GM20431 (cell line): Measurements from ENCODE around the gene LPAR3.
"Not testable (repeated sequence)": the region's sequence is repeated elsewhere in the genome, so short reads cannot be mapped to it uniquely, and the experiment has no call there.

Experiments used
- in situ Hi-C: fragments of 300-500 bp; cut with MseI, MboI; formaldehyde crosslinking; loops from one replicate; pipeline ENCODE4 v1.15.0; 2020; ENCODE audit warnings: low sequenced_read_pairs; ENCODE audit not compliant: unreplicated experiment

LPAR3 gene

DNA sequence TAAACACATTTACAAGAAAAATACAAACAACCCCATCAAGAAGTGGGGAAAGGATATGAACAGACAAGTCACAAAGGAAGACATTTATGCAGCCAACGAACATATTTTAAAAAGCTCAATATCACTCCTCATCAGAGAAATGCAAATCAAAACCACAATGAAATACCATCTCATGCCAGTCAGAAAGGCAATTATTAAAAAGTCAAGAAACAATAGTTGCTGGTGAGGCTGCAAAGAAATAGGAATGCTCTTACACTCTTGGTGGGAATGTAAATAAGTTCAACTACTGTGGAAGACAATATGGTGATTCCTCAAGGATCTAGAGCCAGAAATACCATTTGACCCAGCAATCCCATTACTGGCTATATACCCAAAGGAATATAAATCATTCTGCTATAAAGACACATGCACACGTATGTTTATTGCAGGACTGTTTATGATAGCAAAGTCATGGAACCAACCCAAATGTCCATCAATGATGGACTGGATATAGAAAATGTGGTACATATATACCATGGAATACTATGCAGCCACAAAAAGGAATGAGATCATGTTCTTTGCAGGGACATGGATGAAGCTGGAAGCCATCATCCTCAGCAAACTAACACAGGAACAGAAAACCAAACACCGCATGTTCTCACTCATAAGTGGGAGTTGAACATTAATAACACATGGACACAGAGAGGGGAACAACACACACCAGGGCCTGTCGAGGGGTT lies 15.9 kb upstream of the LPAR3 start:
- in situ Hi-C loops = not testable (repeated sequence)

DNA sequence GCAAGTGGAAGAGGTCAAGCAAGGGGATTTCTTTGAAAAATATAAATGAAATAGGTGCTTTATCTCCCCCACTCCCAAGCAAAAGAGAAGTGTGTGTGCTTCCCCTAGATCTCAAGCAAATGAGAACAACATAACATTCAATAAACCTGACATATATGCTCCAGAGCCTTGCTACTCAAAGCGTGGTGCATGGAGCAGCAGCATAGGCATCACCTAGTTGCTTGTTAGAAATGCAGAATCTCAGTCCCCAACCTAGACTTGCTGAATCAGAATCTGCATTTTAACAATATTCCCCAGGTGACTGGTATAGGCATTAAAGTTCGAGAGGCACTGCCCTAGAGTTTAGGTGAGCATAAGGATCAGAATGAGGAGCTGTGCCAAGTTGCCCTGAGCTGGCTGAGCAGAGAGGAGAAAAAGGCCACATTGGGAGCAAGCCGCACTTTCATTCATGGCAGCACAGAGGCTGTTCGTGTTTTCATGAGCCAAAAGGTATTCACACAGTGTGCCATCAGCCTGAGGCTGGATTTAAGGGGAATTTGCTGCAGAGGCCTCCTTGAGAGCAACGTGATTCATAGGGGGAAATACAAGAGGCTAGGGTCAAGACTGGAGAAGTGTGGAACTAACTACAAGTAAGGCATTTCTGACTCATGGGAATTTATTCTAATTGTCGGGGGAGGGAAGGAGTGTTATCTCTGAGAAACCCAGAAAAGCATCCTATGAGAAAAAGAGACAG lies 14.3 kb upstream of the LPAR3 start:
- in situ Hi-C loops = no loop called here

DNA sequence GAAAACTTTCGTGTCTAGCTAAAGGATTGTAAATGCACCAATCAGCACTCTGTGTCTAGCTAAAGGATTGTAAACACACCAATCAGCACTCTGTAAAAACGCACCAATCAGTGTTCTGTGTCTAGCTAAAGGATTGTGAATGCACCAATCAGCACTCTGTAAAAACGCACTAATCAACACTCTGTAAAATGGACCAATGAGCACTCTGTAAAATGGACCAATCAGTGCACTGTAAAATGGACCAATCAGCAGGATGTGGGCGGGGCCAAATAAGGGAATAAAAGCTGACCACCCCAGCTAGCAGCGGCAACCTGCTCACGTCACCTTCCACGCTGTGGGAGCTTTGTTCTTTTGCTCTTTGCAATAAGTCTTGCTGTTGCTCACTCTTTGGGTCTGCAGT lies 9.7 kb upstream of the LPAR3 start:
- in situ Hi-C loops = not testable (repeated sequence)

DNA sequence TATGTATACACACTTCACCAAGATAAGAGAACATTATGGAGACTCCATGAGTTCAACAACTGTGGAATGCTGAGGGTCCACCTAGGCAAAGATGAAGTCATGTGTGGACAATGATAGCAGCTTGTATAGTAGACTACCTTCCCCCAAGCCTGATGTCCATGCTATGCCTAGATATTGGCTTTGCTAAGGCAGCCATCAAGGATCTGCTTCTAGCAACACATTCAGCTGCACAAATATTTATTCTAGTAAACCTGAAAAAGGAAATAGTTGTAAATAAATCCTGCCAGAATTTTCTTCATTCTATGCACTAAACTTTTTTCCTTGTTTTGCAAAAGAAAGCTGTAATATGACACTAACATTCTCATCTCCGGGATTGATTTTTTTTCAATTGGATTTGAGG lies 7.0 kb upstream of the LPAR3 start:
- in situ Hi-C loops = no loop called here

DNA sequence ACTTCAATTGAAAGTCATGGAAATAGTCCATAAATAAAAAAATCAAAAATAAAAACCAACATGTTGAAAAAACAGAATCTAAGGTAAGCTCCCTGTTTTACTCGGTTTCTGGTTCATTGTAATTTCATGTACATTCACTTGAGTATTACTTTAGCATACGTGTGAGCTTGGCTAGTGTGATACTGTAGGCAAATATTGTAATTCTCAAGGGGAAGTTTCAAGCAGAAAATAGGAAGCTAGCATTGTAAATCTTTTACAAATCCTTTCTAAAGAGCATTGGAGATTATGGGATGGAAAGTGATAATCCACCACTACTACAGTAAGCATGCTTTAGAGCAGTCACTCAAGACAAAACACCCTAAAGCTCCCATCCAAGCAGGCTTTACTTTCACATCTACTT lies 3.3 kb upstream of the LPAR3 start:
- in situ Hi-C loops = no loop called here

DNA sequence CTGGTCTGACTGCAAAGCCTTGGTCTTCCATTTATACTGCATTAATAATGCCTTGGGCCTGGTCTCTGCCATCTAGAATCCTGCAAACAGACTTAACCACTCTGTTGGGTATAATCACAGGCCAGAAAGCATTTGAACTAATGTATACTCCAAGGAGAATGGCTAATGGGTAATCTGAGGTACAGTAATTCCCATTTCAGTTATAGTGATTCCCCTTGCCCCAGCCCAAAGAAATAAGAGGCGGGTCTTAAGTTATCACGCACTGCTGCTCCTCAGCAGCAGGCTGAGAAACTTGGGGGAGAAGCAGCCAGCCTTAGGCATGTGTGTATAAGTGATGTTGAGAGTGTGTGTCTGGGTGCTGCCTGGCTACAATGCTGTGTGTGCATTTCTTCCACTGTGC lies 2.4 kb downstream of the LPAR3 start:
- in situ Hi-C loops = no loop called here

DNA sequence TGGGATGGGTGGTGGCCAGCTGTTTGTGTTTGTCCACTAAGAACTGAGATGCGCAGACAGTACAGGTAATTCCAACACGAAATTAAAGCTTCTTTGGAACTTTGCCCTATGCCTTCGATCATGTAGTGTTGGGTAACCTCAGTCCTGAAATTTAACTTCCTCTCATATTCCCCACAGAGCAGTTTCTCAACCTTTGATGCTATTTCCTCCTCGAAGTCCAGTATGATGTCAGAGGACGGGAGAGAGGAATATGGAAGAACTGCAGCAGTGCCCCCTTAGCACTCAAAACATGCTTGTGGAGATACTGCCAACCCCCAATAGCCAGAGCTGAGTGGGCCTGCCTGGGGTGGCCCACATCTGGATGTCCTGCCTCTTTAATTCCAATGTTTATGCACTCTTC lies 3.6 kb downstream of the LPAR3 start:
- in situ Hi-C loops = no loop called here

DNA sequence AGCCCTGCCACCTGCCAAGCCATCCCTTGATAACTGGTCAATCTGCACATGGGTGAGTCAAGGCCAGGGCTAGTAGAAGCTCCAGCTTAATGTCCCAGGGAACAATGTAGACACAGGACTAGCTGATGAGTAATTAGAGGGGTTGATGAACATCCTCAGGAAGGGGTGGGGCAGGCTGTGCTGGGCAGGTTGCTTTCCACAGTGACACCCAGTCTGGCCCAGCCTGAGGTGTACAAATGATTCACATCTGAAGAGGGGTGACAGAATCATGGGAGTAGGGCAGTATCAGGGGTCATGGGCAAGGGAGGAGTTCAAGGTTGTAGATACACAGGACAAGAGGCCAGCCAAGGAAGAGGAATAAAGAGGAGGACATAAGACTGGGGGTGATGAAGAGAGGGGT lies 4.3 kb downstream of the LPAR3 start:
- in situ Hi-C loops = no loop called here

DNA sequence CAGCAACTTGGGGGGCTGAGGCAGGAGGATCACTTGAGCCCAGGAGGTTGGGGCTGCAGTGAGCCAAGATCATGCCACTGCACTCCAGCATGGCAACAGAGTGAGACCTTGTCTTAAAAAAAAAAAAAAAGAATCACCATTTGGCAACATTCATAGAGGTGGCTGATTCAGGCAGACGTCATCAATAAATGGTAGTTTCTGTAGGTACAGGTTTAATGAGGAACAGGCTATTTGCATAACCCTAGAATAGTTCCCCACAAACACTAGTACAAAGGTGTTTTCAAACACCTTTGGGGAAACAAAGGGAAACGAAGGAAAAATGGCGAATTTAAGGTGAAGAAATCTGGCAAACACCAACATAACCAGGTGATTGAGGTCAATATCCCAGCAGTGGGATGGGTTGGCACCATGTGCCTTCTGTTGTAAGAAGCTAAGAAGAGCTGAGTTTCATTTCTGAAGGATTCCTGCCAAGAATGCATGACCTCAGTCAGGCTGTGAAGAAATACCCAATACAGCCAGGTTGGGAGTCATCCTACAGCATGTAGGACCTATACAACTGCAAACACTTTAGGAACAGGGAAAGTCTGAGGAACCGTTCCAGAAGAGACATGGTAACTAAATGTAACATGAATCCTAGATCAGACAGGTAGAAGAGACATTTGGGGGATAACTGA lies 5.6 kb downstream of the LPAR3 start:
- in situ Hi-C loops = no loop called here

DNA sequence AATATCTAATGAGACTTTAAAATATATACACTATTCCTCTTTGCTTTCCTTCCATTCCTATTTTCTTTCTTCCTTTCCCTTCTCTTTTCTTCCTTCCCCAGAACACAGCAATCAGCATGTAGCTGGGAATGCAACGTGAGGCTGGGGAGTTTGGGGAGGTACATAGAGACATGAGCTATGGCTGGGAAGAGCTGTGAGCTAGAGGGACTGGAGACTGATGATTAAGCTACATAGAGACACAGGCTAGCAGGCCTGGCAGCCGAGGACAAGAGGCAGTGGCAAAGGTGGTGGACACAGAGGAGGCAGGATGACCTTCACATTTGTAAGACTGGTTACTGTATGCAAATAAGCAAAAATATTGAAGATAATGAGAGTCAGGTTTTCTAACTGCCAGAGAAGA lies 7.5 kb downstream of the LPAR3 start:
- in situ Hi-C loops = no loop called here

DNA sequence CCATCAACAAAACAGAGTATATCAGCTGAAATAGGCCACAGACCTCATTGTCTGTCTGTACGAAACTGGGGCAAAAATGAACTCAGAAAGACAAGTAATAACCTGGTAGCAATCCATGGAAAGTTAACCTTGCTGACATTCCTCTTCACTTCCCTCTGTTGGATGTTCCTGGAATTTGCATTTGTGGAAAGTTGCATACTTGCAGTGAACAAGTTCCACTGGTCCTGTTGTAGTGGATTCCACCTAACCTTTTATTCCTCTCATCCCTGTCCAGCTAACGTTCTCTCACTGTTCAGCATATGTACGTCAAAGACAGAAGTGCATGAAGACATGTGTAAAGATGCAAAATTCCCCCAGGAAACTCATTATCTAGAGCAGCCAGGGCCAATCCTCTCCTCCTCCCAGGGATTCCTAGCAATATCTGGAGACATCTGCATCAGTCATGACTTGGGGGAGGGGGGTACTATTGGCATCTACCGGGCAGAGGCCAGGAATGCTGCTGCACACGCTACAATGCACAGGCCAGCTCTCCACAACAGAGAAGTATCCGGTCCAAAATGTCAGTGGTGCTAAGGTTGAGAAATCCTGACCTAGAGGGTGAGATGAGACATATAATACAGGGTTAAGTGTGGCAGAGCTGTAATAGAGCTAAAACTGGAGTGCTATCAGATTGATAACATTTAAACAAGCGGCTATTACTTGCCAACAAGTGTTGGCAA lies 8.2 kb downstream of the LPAR3 start:
- in situ Hi-C loops = no loop called here

DNA sequence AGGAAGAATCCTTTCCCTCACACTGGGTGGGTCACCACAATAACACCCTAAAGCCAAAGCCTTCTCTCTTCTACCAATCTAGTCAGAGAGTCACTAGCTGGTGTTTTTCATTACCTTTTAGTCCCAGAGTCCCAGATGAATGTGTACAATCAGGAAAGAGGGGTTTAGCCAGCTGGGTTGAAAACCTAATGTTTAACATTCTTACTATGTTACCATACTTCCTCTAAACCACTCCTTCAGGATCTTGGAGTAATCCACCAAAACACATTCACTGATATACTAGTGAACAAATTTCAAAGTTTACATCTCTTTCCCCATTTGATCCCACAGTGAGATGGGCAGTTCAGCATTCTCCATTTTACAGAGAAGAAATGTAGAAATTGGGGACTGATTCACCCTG lies 9.7 kb downstream of the LPAR3 start:
- in situ Hi-C loops = no loop called here

DNA sequence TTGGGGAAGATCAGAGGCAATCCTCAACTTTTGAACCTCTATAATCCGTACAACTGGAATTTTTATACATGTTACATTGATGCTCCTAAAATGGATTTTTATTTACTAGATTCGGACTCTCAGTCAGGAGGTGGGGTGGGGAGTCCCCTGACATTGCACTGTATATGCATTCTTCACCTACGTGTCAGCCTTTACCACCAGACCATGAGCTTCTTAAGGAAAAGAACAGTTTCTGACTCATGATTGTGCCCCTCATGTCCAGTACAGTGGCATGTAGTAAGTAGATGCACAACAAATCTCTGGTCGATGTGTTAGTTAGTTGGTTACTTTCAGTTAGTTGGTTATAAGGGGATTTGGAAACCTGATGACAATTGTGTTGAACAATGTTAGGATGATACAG lies 15.4 kb downstream of the LPAR3 start:
- in situ Hi-C loops = no loop called here

DNA sequence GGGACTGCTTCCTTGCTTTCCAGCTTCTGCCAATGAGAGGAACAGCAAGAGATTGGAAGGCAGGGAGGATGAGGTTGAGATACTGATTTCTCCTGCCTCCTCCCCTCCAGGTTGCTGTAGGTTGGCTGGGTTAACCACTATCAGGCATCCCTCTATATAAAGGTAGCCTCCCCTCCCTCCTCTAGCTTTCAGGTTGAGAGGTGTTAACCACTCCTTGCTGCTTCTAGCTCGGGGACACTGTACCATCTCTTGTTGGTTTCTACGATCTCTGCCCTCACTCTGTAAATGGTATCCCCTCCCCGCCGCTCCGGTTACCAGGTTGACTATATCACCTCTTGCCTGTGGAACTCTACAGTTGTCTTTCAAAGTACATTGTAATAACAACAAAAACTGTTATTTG lies 16.7 kb downstream of the LPAR3 start:
- in situ Hi-C loops = no loop called here

DNA sequence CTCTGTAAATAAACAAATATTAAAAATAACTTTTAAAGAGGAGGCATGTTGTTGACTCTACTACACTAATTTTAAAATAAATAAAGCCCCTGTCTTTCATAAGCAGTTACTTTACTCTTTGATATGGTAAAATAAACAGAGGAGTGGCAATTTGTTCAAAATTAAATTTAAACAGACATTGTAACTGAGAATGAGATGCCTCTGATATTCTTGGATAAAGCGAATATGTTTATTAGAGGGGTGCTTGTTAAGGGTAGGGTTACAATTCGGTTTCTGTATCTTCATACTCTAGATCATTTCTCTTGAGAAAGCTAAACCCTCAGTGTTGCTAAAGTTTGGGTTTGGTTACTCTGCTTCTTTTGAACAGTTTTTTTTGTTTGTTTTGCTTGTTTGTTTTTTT lies 19.6 kb downstream of the LPAR3 start:
- in situ Hi-C loops = no loop called here

DNA sequence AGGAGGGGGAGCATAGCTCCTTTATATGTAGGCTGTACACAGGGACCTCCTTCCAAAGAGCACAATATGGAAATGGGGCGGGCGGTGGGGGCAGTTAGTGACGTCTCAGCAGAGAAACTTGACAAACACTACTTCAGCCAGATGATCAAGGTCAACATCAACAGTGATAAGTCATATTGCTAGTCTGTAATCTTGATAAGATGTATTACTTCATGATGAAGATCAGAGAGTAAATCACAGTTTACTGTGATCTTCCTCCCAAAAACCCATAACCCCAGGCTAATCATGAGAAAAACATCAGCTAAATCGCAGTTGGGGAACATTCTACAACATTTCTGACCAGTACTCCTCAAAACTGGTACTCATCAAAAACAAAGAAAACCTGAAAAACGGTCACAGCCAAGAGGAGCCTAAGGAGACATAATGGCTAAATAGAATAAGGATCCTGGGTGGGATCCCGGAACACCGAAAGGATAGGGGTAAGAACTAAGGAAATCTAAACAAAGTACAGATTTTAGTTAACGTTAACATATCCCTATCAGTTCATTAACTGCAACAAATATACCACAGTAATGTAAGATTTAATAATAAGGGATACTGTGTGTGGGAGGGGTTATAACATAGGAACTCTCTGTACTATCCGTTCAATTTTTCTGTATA lies 20.2 kb downstream of the LPAR3 start:
- in situ Hi-C loops = no loop called here

DNA sequence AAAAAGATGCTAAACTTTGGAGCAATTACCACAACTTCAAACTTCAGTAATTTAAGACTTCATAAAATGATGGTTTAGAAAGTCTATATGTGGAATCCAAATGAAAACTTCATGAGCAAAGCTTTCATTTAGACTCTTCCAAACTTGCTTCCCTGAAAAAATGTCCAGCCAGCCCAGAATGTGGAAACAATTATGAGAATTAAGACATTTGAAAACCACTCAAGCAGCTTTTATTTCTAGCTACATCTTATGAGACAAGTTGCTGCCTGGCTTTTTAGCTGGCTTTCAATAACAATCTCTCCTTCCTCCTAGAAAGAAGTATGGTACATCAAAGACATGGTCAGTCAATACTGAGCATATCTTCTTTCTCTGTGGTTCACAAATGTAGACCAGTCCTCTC lies 21.8 kb downstream of the LPAR3 start:
- in situ Hi-C loops = no loop called here

DNA sequence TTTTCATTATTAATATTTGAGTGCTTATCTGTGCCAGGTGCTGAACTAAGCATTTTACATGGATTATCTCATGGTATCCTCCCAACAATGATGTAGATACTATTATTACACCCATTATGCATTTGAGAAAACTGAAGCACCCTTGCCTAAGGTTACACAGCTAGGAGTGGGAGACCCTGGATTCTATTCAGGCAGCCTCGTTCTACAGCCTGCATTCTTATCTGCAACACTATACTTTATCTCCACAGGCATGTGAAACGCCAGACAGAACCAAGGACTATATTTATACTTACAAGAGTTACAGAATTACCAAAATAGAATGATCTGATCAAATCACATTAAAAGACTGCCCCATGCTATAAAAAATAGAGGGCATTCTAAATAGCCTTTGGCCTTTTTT lies 22.4 kb downstream of the LPAR3 start:
- in situ Hi-C loops = no loop called here

DNA sequence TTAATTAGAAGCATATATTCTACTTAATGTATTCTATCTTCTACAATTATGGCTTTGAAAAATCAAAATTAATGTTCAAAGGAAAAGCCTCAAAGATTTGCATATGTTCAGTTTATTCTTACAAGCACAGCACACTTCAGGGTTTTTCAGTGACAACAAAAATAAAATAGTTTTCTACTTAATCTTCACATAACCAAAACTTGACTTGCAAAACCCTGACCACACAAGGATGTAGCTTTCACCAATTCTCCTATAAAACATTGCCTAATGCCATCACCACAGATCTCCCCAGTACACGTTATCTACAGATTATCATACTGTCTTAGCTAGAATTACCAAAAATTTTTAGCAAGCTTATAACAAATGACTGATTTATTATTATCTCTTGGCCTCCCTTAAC lies 23.3 kb downstream of the LPAR3 start:
- in situ Hi-C loops = no loop called here

DNA sequence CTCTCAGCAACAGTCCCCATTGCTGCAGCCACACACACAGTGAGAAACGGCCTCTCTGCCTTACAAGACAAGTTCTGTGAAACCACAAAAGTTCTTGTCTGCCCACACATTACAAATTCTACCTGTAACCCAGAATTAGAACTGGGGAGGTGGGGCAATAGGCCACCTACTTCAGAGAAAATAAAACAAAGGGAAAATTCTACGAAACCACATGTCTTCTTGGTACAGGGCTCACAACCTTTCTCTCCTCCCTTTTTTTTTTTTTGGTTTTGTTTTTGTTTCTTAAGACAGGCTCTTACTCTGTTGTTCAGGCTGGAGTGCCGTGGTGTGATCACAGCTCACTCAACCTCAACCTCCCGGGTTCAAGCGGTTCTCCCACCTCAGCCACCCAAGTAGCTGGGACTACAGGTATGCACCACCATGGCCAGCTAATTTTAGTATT lies 30.2 kb downstream of the LPAR3 start:
- in situ Hi-C loops = no loop called here
